ENCODE results near the gene ARNT2. TPM values are rescaled to one million over a fixed set of nuclear protein-coding genes. Genes with fewer than 3 reads are reported as not detected.

The ARNT2 gene
- polyA plus RNA-seq, 1 of the 3 experiments (the other 2 are of a cell fraction) = 17.0 TPM

DNA sequence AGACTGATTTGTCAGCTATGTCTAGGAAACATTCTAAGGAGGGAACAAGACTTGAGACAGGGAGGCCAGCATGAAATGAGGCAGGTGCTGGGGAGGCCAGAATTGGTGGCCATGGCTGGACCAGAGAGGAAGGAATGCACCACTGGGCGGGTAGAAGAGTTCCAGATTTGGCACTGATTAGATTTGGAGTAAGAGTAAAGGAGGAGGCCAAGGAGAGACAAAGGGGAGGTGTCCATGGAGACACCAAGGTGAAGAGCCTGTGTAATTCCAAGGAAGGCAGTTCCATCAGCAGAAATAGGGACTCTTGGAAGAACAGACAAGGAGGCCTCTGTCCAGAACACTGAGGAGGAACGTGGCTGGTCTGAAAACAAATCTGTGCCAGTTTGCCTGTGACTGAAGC, 1.8 kb downstream of the ARNT2 start:
- TF ChIP-seq YY1 (IDR thresholded peaks at IDR 0.05; ENCODE audit: low read depth) (no peak), MEF2A (IDR thresholded peaks at IDR 0.05; ENCODE audit: borderline replicate concordance, low read depth) (no peak), EP300 (IDR thresholded peaks at IDR 0.05; ENCODE audit: borderline replicate concordance in 1 of 2, low read depth in 1 of 2, low read length in 1 of 2) (no peak), MXI1 (IDR thresholded peaks at IDR 0.05; ENCODE audit: low read depth, low read length) (no peak), ELF1 (IDR thresholded peaks at IDR 0.05) (no peak), NFIC (IDR thresholded peaks at IDR 0.05; ENCODE audit: borderline replicate concordance) (no peak)
- TF ChIP-seq, protein P1, sequence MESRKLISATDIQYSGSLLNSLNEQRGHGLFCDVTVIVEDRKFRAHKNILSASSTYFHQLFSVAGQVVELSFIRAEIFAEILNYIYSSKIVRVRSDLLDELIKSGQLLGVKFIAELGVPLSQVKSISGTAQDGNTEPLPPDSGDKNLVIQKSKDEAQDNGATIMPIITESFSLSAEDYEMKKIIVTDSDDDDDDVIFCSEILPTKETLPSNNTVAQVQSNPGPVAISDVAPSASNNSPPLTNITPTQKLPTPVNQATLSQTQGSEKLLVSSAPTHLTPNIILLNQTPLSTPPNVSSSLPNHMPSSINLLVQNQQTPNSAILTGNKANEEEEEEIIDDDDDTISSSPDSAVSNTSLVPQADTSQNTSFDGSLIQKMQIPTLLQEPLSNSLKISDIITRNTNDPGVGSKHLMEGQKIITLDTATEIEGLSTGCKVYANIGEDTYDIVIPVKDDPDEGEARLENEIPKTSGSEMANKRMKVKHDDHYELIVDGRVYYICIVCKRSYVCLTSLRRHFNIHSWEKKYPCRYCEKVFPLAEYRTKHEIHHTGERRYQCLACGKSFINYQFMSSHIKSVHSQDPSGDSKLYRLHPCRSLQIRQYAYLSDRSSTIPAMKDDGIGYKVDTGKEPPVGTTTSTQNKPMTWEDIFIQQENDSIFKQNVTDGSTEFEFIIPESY (IDR thresholded peaks at IDR 0.05; ENCODE audit: borderline replicate concordance, low read depth) = no peak
- Histone ChIP-seq H2AFZ (ENCODE audit: low read depth) (no peak overlapping the region), H3K4me3 (ENCODE audit: low read depth in 2 of 2, low read length in 1 of 2) (no peak overlapping the region), H3K27me3 (ENCODE audit: insufficient read depth) (no peaks in the 10 kb centered on the region), H3K9me2 (no peaks in the 10 kb centered on the region), H3K27ac (ENCODE audit: low read depth in 2 of 2, low read length in 1 of 2) (no peak overlapping the region), H3K36me3 (replicated peaks in 1 of 2; ENCODE audit: control insufficient read depth in 1 of 2, insufficient read depth in 2 of 2, low read length in 1 of 2) (no peaks in the 10 kb centered on the region), H3K9ac (no peak overlapping the region), H3K4me1 (ENCODE audit: control insufficient read depth in 1 of 2, insufficient read depth in 2 of 2, low read depth in 1 of 2, low read length in 1 of 2) (peaks cover 6 to 17% of the 10 kb centered on the region in 2 experiments; a peak in 2 of 4 replicates), H3K79me2 (ENCODE audit: insufficient read depth) (peaks cover 24% of the 10 kb centered on the region; the same call in 1 of the 2 replicates), H4K20me1 (ENCODE audit: insufficient read depth) (no peaks in the 10 kb centered on the region), H3K4me2 (peak overlapping the region; percentile 92; the same call in 1 of the 2 replicates), H3K9me3 (no peaks in the 10 kb centered on the region), H3F3A (replicated peaks; ENCODE audit: insufficient read depth) (no peaks in the 10 kb centered on the region)
- WGBS (ENCODE audit: low lambda C conversion rate) = 91% methylated on average over 2 of the region's 2 CpGs
- no peak for DNase-seq
- CTCF ChIA-PET = interaction anchor here (0.6 to 0.9 kb wide), 2 partner anchors 11 to 564 kb away, joined by 3 read pairs; no protein-coding TSS in a partner anchor
- POLR2A ChIA-PET = no interaction called here

DNA sequence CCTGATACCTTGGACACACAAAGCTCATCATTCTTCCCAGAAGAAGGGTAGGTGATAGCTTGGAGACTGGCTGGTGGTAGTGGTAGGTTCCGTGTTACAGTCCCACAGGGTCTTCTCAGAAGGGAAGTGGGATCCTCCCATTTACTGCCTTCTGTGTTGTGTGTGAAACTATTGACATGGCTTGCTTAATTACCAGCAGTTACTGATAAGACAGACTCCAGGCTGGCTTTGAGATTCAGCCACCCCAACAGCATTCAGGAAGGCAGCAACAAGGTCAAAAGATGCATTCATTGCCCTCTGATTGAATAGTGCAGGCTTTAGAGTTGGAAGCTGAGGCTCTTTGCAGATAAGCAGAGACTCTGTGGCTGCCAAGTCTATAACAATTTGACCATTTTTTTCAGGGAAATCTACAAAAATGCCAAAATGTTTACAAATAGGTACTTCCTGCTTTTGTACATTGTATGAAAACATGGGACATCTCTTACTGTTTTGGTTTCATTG, 7.7 kb downstream of the ARNT2 start:
- Histone ChIP-seq H4K20me1 (ENCODE audit: insufficient read depth) (no peaks in the 10 kb centered on the region), H3K4me1 (ENCODE audit: control insufficient read depth in 1 of 2, insufficient read depth in 2 of 2, low read depth in 1 of 2, low read length in 1 of 2) (peaks cover 0 to 11% of the 10 kb centered on the region in 2 experiments; a peak in 1 of 4 replicates), H3K36me3 (replicated peaks in 1 of 2; ENCODE audit: control insufficient read depth in 1 of 2, insufficient read depth in 2 of 2, low read length in 1 of 2) (no peaks in the 10 kb centered on the region), H3K79me2 (ENCODE audit: insufficient read depth) (peaks cover 21% of the 10 kb centered on the region), H3K9ac (no peak overlapping the region), H3K4me2 (no peak overlapping the region), H3F3A (replicated peaks; ENCODE audit: insufficient read depth) (no peaks in the 10 kb centered on the region), H3K4me3 (ENCODE audit: low read depth in 2 of 2, low read length in 1 of 2) (no peak overlapping the region), H3K27me3 (ENCODE audit: insufficient read depth) (no peaks in the 10 kb centered on the region), H3K9me2 (no peaks in the 10 kb centered on the region), H2AFZ (ENCODE audit: low read depth) (no peak overlapping the region), H3K27ac (ENCODE audit: low read depth in 2 of 2, low read length in 1 of 2) (no peak overlapping the region), H3K9me3 (no peaks in the 10 kb centered on the region)
- no peak for DNase-seq
- ChIA-PET CTCF (interaction anchor here (0.9 to 2.5 kb wide), 2 partner anchors 11 to 365 kb away, joined by 3 to 9 read pairs; no protein-coding TSS in a partner anchor), POLR2A (no interaction called here)
- WGBS (ENCODE audit: low lambda C conversion rate) = 90% methylated on average over 1 of the region's 1 CpG
- TF ChIP-seq, protein P2, sequence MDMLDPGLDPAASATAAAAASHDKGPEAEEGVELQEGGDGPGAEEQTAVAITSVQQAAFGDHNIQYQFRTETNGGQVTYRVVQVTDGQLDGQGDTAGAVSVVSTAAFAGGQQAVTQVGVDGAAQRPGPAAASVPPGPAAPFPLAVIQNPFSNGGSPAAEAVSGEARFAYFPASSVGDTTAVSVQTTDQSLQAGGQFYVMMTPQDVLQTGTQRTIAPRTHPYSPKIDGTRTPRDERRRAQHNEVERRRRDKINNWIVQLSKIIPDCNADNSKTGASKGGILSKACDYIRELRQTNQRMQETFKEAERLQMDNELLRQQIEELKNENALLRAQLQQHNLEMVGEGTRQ (IDR thresholded peaks at IDR 0.05; ENCODE audit: borderline replicate concordance, low read depth, low read length) = no peak
- no peak for TF ChIP-seq RAD21 (IDR thresholded peaks at IDR 0.05; ENCODE audit: low read length)
- no peak for TF ChIP-seq MXI1 (IDR thresholded peaks at IDR 0.05; ENCODE audit: low read depth, low read length)
- TF ChIP-seq, protein P3, sequence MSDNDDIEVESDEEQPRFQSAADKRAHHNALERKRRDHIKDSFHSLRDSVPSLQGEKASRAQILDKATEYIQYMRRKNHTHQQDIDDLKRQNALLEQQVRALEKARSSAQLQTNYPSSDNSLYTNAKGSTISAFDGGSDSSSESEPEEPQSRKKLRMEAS (IDR thresholded peaks at IDR 0.05; ENCODE audit: low read depth) = no peak
- no peak for TF ChIP-seq POLR2AphosphoS5 (IDR thresholded peaks at IDR 0.05; ENCODE audit: low read depth, low read length)
- TF ChIP-seq, protein P4, sequence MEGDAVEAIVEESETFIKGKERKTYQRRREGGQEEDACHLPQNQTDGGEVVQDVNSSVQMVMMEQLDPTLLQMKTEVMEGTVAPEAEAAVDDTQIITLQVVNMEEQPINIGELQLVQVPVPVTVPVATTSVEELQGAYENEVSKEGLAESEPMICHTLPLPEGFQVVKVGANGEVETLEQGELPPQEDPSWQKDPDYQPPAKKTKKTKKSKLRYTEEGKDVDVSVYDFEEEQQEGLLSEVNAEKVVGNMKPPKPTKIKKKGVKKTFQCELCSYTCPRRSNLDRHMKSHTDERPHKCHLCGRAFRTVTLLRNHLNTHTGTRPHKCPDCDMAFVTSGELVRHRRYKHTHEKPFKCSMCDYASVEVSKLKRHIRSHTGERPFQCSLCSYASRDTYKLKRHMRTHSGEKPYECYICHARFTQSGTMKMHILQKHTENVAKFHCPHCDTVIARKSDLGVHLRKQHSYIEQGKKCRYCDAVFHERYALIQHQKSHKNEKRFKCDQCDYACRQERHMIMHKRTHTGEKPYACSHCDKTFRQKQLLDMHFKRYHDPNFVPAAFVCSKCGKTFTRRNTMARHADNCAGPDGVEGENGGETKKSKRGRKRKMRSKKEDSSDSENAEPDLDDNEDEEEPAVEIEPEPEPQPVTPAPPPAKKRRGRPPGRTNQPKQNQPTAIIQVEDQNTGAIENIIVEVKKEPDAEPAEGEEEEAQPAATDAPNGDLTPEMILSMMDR (IDR thresholded peaks at IDR 0.05) = no peak
- no peak for TF ChIP-seq TAF1 (IDR thresholded peaks at IDR 0.05; ENCODE audit: borderline replicate concordance, low read depth, low read length)
